Bone marrow (tissue), 2 donors: ENCODE measurements around the gene CDK5RAP3.
"Not testable (repeated sequence)": the region's sequence is repeated elsewhere in the genome, so short reads cannot be mapped to it uniquely, and the experiment has no call there.

Experiments used
- DNase-seq, 2 donors: peaks; one replicate each; lab custom pipeline; 2025; lab: John Stamatoyannopoulos, UW

The CDK5RAP3 gene

GRCh38 chr17:47970725-47971499, at the start of gene CDK5RAP3:
TSS of gene CDK5RAP3 (plus strand) at chr17:47971113. CDS start at chr17:47971147, 34 bp downstream.
- DNase-seq: peak; percentile 94 to 99

GRCh38 chr17:47924785-47925677, 45.9 kb upstream of the CDK5RAP3 start:
- DNase-seq: no peak

DNA sequence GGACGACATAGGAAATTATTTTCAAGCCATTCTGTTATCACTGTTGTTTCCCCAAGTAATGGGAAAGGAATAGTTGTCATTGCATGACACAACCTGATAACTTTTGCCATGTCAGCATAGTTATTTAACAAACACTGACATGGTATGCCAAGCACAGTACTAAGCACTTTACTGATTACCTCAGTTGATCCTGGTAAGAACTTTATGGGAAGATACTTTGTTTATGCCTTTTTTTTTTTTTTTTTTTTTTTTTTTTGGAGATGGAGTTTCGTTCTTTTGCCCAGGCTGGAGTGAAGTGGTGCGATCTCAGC, 45.3 kb upstream of the CDK5RAP3 start:
- DNase-seq: no peak

GRCh38 chr17:47927821-47928400, 43.0 kb upstream of the CDK5RAP3 start:
- no peak for DNase-seq

GRCh38 chr17:47928415-47928814, 42.5 kb upstream of the CDK5RAP3 start:
- peak in 1 of 2 donors; percentile 18 for DNase-seq

- no peak for DNase-seq
Observed at GRCh38 chr17:47929218-47930000, 41.5 kb upstream of the CDK5RAP3 start.

DNA sequence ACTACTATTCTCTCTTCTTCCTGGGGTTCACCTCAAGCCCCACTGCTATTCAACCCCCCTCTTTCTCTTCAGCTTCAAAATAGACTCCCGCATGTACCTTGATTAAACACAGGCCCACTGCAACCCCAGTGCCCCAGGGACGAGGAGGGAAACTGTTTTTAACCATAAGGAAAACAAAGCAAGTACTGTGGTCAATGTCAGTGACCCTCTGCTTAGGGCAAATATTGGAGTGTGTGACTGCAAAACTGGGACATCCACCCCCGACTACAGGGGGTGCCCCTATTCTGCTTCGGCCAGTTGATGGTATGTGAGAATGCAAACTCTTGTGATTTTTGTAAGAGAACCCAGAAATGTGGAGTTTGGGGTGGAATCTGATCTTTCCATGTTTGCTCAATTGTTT, 39.1 kb upstream of the CDK5RAP3 start:
- no peak for DNase-seq

DNA sequence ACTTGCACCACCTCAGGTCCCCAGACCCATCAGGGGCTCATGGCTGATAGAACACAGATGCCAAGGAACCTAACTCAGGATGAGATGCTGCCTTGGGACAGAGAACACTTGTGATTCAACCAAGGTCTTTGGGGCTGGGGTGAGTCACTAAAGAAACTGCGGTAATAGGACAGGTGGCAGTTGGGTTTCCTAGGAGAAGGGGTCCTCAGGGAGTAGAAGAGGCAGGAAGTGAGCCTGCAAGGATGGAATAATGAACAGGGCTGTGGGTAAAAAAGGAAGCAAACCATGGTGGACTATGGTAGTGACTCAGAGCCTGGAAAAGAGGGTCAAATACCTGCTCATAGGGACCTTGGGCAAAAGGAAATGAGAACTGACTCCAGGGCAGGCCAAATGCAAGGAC, 36.1 kb upstream of the CDK5RAP3 start:
- no peak for DNase-seq

GRCh38 chr17:47935468-47935867, 35.4 kb upstream of the CDK5RAP3 start:
- not testable (repeated sequence) for DNase-seq

- no peak for DNase-seq
Observed at GRCh38 chr17:47935961-47936360, 35.0 kb upstream of the CDK5RAP3 start.

DNA sequence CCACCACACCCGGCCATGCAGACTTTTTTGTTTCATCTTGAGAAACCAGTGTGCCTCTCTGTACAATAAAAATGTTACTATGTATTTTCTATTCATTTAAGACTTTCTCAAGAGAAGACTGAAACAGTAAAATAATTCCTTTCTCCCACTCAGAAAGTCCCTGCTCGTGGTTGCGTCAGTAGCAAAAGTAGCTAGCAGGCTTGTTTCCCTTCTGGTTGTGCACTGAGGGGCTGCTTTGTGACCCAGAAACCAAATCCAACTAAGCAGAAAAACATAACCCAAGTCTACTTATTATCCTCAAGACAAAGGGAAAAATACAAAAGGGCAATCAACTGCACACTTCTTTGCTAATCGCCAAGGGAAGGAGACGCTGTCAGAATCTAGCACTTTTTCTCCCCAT, 33.0 kb upstream of the CDK5RAP3 start:
- no peak for DNase-seq

- DNase-seq: peak; percentile 61 to 96
Observed at GRCh38 chr17:47941246-47942095, 29.4 kb upstream of the CDK5RAP3 start, which contains the start of gene PNPO. TSS of gene PNPO (plus strand) at chr17:47941571. CDS start at chr17:47941676, 105 bp downstream.

GRCh38 chr17:47942096-47942510, 28.8 kb upstream of the CDK5RAP3 start:
- DNase-seq: no peak

DNA sequence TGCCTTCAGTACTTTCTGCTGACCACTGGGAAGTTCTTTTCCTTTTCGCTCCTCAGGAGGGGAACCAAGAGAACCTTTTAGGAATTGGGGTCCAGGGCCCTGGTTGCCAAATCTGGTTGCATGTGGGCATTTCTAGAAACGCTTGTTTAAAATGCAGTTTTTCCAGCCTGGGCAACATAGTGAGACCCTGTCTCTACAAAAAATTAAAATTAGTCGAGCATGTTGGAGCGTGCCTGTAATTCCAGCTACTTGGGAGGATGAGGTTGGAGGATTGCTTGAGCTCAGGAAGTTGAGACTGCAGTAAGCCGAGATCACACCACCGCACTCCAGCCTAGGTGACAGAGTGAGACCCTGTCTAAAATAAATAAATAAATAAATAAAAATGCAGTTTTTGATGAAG, 28.3 kb upstream of the CDK5RAP3 start:
- DNase-seq: no peak

- peak in 1 of 2 donors; percentile 27 for DNase-seq
Observed at GRCh38 chr17:47945080-47945479, 25.8 kb upstream of the CDK5RAP3 start.

- DNase-seq: no peak
Observed at GRCh38 chr17:47945529-47946508, 25.1 kb upstream of the CDK5RAP3 start.

DNA sequence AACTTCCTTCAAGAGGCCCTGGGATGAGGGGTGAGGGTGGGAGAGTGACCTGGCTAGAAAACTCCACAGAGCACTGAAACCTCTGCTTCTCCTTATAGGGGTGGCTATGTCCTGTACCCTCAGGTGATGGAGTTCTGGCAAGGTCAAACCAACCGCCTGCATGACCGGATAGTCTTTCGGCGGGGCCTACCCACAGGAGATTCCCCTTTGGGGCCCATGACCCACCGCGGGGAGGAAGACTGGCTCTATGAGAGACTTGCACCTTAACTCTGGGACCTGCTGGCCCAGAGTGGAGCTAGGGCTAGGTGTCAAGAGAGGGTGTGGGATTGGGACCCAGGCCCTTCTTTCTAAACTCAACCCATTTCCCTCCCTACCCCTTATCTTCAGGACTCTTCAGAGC, 24.4 kb upstream of the CDK5RAP3 start:
- no peak for DNase-seq

DNA sequence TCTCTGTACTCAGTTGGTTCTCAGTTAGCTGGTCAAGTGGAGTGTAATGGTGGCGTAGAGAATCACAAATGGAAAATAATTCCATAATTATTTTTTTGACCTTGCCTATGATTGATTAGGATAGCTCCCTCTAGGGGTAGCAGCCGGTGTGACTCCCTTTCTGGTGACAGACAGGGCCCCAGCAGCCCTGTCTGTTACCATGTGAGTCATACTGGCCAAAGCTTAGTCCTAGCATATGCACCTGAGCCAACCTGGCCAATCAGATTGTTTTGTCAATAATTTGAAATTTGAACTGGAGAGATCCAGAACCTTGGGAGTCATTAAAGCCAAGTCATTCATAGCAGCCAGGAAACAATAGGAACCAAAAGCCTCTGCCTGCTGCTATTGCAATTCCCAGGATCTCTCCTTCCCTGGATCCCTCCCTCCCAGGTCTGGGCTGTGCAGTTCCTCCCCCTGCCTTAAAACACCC, 23.9 kb upstream of the CDK5RAP3 start:
- DNase-seq: peak in 1 of 2 donors; percentile 63

DNA sequence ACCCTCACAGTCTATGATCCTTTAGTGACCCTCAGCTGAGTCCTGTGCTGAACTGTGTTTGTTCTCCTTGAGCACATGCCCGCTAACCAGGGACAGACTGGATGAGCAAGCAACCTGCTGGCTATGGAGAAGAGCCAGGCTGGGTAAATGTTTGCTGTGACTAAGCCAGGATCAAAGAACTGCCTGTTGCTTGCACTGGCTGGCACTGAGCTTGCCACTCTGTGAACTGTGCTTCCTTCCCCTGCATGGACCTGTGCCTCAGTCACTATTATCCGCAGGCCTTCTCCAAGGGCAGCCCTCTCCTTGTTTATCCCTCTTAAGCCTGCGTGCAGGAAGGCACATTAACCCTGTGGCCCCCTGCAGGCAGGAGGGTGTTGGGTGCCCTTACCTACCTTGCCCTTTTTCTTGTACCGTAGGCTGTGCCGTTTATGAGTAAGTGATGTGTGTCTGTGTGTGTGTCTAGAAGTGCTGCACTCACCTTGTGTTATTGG, 22.2 kb upstream of the CDK5RAP3 start:
- no peak for DNase-seq
